Smooth muscle cell (in vitro differentiated cells): ENCODE measurements around the gene PXN. TPM values are rescaled to one million over a fixed set of nuclear protein-coding genes. Genes with fewer than 3 reads are reported as not detected.

Experiments
- DNase-seq: peaks from one replicate; lab custom pipeline; 2025; ENCODE audit not compliant: unreplicated experiment; lab: John Stamatoyannopoulos, UW
- H2AFZ ChIP-seq: fragments of 200-600 bp; sonication (generic); 2 replicates; pipeline ENCODE4 v1.6.0; 2016; ENCODE audit warnings: antibody characterized with exemption, low read depth, mild to moderate bottlenecking
- H3F3A ChIP-seq: fragments of 200-600 bp; sonication (generic); 2 replicates; pipeline ENCODE4 v1.6.0; 2017; ENCODE audit warnings: antibody characterized with exemption, low read depth
- H3K27ac ChIP-seq: fragments of 200-600 bp; sonication (generic); 2 replicates; pipeline ENCODE4 v1.5.1; 2016; ENCODE audit warnings: low read depth, mild to moderate bottlenecking
- H3K27me3 ChIP-seq: fragments of 200-600 bp; sonication (generic); 2 replicates; pipeline ENCODE4 v1.6.1; 2016; ENCODE audit warnings: low read depth, mild to moderate bottlenecking
- H3K36me3 ChIP-seq: fragments of 200-600 bp; sonication (generic); 2 replicates; pipeline ENCODE4 v1.5.1; 2016; ENCODE audit warnings: low read depth
- H3K4me1 ChIP-seq: fragments of 200-600 bp; sonication (generic); 2 replicates; pipeline ENCODE4 v1.5.1; 2016; ENCODE audit warnings: low read depth
- H3K4me2 ChIP-seq: fragments of 200-600 bp; sonication (generic); 2 replicates; pipeline ENCODE4 v1.6.0; 2016; ENCODE audit warnings: mild to moderate bottlenecking
- H3K4me3 ChIP-seq: fragments of 200-600 bp; sonication (generic); 2 replicates; pipeline ENCODE4 v1.5.1; 2016; ENCODE audit warnings: mild to moderate bottlenecking
- H3K79me2 ChIP-seq: fragments of 200-600 bp; sonication (generic); 2 replicates; pipeline ENCODE4 v1.6.0; 2016; ENCODE audit warnings: low read depth, mild to moderate bottlenecking
- H3K9ac ChIP-seq: fragments of 200-600 bp; sonication (generic); 2 replicates; pipeline ENCODE4 v1.6.0; 2016; ENCODE audit warnings: low read depth
- H3K9me3 ChIP-seq: fragments of 200-600 bp; sonication (generic); replicated peaks from 2 replicates; pipeline ENCODE4 v1.5.1; 2016; ENCODE audit warnings: low read depth
- H4K20me1 ChIP-seq: fragments of 200-600 bp; sonication (generic); 2 replicates; pipeline ENCODE4 v1.6.0; 2016; ENCODE audit warnings: low read depth
- WGBS: methylation state at CpG from one replicate; pipeline ENCODE4 v1.1.7; 2016; ENCODE audit warnings: low lambda C conversion rate; 5-methylcytosine and 5-hydroxymethylcytosine counted together
- polyA plus RNA-seq: library from polyadenylated mRNA; unstranded; fragments of >200 nt; fragmentation: Nextera tagmentation; extraction: Ambion mirVana; gene quantifications from 2 replicates; pipeline ENCODE4 v1.2.1, GENCODE V29; 2016
- total RNA-seq: library from RNA; depleted of rRNA; stranded (reverse); fragments of >200 nt; gene quantifications from 2 replicates; pipeline ENCODE4 v1.2.3, GENCODE V29; 2014
- TF ChIP-seq, protein P1 (sequence below): fragments of 200-600 bp; sonication (generic); IDR thresholded peaks from 2 replicates; pipeline ENCODE4 v1.5.1; 2017; ENCODE audit warnings: borderline replicate concordance, mild to moderate bottlenecking, antibody characterized with exemption; ENCODE audit not compliant: insufficient read depth, poor library complexity, severe bottlenecking

Gene PXN
- total and polyA plus RNA-seq, 2 experiments from 2014 or later, result 17.2 to 27.0 TPM

- Histone ChIP-seq H3K36me3 (peaks cover 3% of the 10 kb centered on the region), H3K79me2 (peaks cover 23% of the 10 kb centered on the region)
These were observed 84.6 kb downstream of the PXN start for GRCh38 chr12:120180975-120181374.

GRCh38 chr12:120175537-120175936, 90.0 kb downstream of the PXN start:
- Histone ChIP-seq H3K79me2 (no peaks in the 10 kb centered on the region), H3K9ac (no peak overlapping the region), H3K27ac (no peak overlapping the region), H3K36me3 (peaks cover 19% of the 10 kb centered on the region), H3K9me3 (no peaks in the 10 kb centered on the region), H3K27me3 (no peaks in the 10 kb centered on the region), H3K4me2 (no peak overlapping the region), H2AFZ (no peak overlapping the region), H3K4me3 (no peak overlapping the region), H3F3A (no peaks in the 10 kb centered on the region), H4K20me1 (peaks cover 21% of the 10 kb centered on the region), H3K4me1 (no peaks in the 10 kb centered on the region)
- TF ChIP-seq, protein P1, sequence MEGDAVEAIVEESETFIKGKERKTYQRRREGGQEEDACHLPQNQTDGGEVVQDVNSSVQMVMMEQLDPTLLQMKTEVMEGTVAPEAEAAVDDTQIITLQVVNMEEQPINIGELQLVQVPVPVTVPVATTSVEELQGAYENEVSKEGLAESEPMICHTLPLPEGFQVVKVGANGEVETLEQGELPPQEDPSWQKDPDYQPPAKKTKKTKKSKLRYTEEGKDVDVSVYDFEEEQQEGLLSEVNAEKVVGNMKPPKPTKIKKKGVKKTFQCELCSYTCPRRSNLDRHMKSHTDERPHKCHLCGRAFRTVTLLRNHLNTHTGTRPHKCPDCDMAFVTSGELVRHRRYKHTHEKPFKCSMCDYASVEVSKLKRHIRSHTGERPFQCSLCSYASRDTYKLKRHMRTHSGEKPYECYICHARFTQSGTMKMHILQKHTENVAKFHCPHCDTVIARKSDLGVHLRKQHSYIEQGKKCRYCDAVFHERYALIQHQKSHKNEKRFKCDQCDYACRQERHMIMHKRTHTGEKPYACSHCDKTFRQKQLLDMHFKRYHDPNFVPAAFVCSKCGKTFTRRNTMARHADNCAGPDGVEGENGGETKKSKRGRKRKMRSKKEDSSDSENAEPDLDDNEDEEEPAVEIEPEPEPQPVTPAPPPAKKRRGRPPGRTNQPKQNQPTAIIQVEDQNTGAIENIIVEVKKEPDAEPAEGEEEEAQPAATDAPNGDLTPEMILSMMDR, result no peak
- WGBS, result 94% methylated on average over 11 of the region's 11 CpGs
- DNase-seq, result no peak

More at GRCh38 chr12:120180975-120181374, 84.6 kb downstream of the PXN start:
- no peak overlapping the region for H3K9ac ChIP-seq
- no peak overlapping the region for H3K27ac ChIP-seq
- no peak overlapping the region for H3K4me2 ChIP-seq
- no peak overlapping the region for H2AFZ ChIP-seq
- DNase-seq, result no peak
- H3K4me1 ChIP-seq, result no peaks in the 10 kb centered on the region
- peaks cover 73% of the 10 kb centered on the region for H4K20me1 ChIP-seq
- TF ChIP-seq, protein P1, result no peak
- 98% methylated on average over 7 of the region's 7 CpGs for WGBS
- H3F3A ChIP-seq, result no peaks in the 10 kb centered on the region
- no peak overlapping the region for H3K4me3 ChIP-seq
- no peaks in the 10 kb centered on the region for H3K9me3 ChIP-seq
- H3K27me3 ChIP-seq, result no peaks in the 10 kb centered on the region

DNA sequence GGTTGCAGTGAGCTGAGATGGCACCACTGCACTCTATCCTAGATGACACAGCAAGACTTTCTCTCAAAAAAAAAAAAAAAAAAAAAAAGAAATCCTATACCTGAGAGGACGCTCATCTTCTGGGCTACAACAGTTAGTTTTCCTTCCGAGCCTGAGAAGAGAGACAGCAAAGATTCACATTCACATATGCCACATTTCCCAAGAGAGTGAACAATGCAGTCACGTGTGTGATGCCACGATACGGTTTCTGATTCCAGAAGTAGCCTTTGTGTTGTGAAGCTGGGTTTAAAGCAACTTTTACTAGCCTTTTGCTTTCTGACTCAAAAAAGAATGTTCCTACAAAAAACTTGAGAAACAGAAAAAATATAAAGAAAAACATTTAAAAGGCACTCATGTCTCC, 90.5 kb downstream of the PXN start:
- H3K79me2 ChIP-seq, result no peaks in the 10 kb centered on the region
- H3F3A ChIP-seq, result no peaks in the 10 kb centered on the region
- DNase-seq, result no peak
- over 99% methylated on average over 5 of the region's 5 CpGs for WGBS
- no peaks in the 10 kb centered on the region for H3K27me3 ChIP-seq
- no peaks in the 10 kb centered on the region for H3K9me3 ChIP-seq
- no peak overlapping the region for H3K27ac ChIP-seq
- H2AFZ ChIP-seq, result no peak overlapping the region
- no peak overlapping the region for H3K4me2 ChIP-seq
- no peak overlapping the region for H3K9ac ChIP-seq
- peaks cover 16% of the 10 kb centered on the region for H4K20me1 ChIP-seq
- TF ChIP-seq, protein P1, result no peak
- no peak overlapping the region for H3K4me3 ChIP-seq
- no peaks in the 10 kb centered on the region for H3K4me1 ChIP-seq
- H3K36me3 ChIP-seq, result peaks cover 19% of the 10 kb centered on the region

DNA sequence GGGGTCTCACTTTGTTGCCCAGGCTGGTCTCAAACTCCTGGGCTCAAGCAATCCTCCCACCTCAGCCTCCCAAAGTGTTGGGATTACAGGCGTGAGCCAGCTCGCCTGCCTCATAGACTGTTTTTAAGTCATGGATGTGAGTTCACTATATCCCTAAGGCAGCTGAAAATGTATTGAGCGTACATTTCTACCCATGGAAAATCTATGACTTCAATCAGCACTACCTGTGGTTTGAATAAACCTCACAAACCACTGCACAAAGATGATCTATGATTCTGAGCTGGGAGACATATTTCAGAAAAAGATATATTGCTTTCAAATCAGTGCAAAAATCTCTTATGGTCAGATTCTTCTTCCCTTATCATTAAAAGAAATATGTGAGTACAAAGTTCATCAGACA, 93.5 kb downstream of the PXN start:
- H3K4me1 ChIP-seq, result no peaks in the 10 kb centered on the region
- H3K36me3 ChIP-seq, result peaks cover 19% of the 10 kb centered on the region

More for the DNA sequence above, 93.5 kb downstream of the PXN start:
- H4K20me1 ChIP-seq, result no peaks in the 10 kb centered on the region
- no peak overlapping the region for H3K9ac ChIP-seq
- no peak overlapping the region for H3K4me2 ChIP-seq
- H3K79me2 ChIP-seq, result no peaks in the 10 kb centered on the region
- H3K27me3 ChIP-seq, result no peaks in the 10 kb centered on the region
- H3K9me3 ChIP-seq, result no peaks in the 10 kb centered on the region
- H3K4me3 ChIP-seq, result no peak overlapping the region
- H3F3A ChIP-seq, result no peaks in the 10 kb centered on the region
- 98% methylated on average over 3 of the region's 3 CpGs for WGBS
- no peak overlapping the region for H3K27ac ChIP-seq
- no peak for DNase-seq
- H2AFZ ChIP-seq, result no peak overlapping the region
- TF ChIP-seq, protein P1, result no peak
